HepG2 (cell line): Measurements from ENCODE around the gene ZNF324B. TPM values are rescaled to one million over a fixed set of nuclear protein-coding genes. Genes with fewer than 3 reads are reported as not detected.

ENCODE experiments used
- BCLAF1 ChIP-seq: fragments of 450-650 bp; IDR thresholded peaks from 2 replicates; pipeline ENCODE4 v1.6.1; 2017; ENCODE audit warnings: mild to moderate bottlenecking
- CC2D1A ChIP-seq: sonication (generic); formaldehyde crosslinking; IDR thresholded peaks from 2 replicates; pipeline ENCODE4 v1.8.1; 2023; ENCODE audit warnings: mild to moderate bottlenecking, missing genetic modification reagents
- FOXO4 ChIP-seq: sonication (generic); formaldehyde crosslinking; conservative IDR thresholded peaks from 2 replicates; pipeline ENCODE4 v1.8.1; 2023; ENCODE audit warnings: missing genetic modification reagents
- GATAD1 ChIP-seq: IDR thresholded peaks from 2 replicates; pipeline ENCODE4 v1.6.1; 2016; ENCODE audit warnings: missing genetic modification reagents, missing compliant biosample characterization
- HNRNPUL1 ChIP-seq: fragments of 200-400 bp; formaldehyde crosslinking; IDR thresholded peaks from 2 replicates; pipeline ENCODE4 v1.6.1; 2017; ENCODE audit warnings: low read depth, mild to moderate bottlenecking, low read length, moderate library complexity
- JARID2 ChIP-seq: sonication (generic); formaldehyde crosslinking; IDR thresholded peaks from 2 replicates; pipeline ENCODE4 v1.8.1; 2023; ENCODE audit warnings: missing genetic modification reagents, inconsistent platforms; ENCODE audit not compliant: insufficient replicate concordance
- KMT2A ChIP-seq: sonication (generic); formaldehyde crosslinking; IDR thresholded peaks from 2 replicates; pipeline ENCODE4 v1.4.0; 2020; ENCODE audit warnings: missing genetic modification reagents
- MEIS2 ChIP-seq: sonication (generic); formaldehyde crosslinking; IDR thresholded peaks from 2 replicates; pipeline ENCODE4 v1.9.0; 2021; ENCODE audit warnings: mild to moderate bottlenecking, missing genetic modification reagents
- MTF2 ChIP-seq: sonication (generic); formaldehyde crosslinking; IDR thresholded peaks from 2 replicates; pipeline ENCODE4 v1.5.0; 2020; ENCODE audit warnings: missing genetic modification reagents, borderline replicate concordance
- NFIC ChIP-seq: IDR thresholded peaks from 2 replicates; pipeline ENCODE4 v1.6.1; 2012; ENCODE audit warnings: mild to moderate bottlenecking, low read length, inconsistent platforms
- RELA ChIP-seq: sonication (generic); formaldehyde crosslinking; IDR thresholded peaks from 2 replicates; pipeline ENCODE4 v1.4.0; 2020; ENCODE audit warnings: missing genetic modification reagents
- RFXAP ChIP-seq: sonication (generic); formaldehyde crosslinking; IDR thresholded peaks from 2 replicates; pipeline ENCODE4 v1.4.0; 2020; ENCODE audit warnings: missing genetic modification reagents, borderline replicate concordance
- ZKSCAN8 ChIP-seq: IDR thresholded peaks from 2 replicates; pipeline ENCODE4 v1.6.1; 2016; ENCODE audit warnings: borderline replicate concordance, missing genetic modification reagents, missing compliant biosample characterization
- ZNF30 ChIP-seq: sonication (generic); formaldehyde crosslinking; IDR thresholded peaks from 2 replicates; pipeline ENCODE4 v1.5.0; 2020; ENCODE audit warnings: mild to moderate bottlenecking, missing genetic modification reagents
- ZNF7 ChIP-seq: IDR thresholded peaks from 2 replicates; pipeline ENCODE4 v1.6.1; 2016; ENCODE audit warnings: missing biosample characterization, missing genetic modification reagents
- polyA plus RNA-seq, 8 experiments: library from polyadenylated mRNA; depleted of rRNA in 3 of 8; stranded (reverse) in 7 of 8; unstranded in 1 of 8; fragments of >200 nt; fragmentation: Illumina TruSeq in 4 of 8; extraction: Trizol in 4 of 8; gene quantifications; 2 replicates each; pipeline versions ENCODE4 v1.2.1 to v1.2.3, GENCODE V29; 2011 to 2016; ENCODE audit warnings: low read depth in 4 of 8, missing spikeins in 1 of 8, mixed read lengths in 1 of 8; ENCODE audit not compliant: insufficient read depth in 1 of 8
- total RNA-seq, 5 experiments: library from RNA; depleted of rRNA; stranded (reverse); fragments of >200 nt; fragmentation: Illumina TruSeq; extraction: Trizol; gene quantifications; 2 replicates each; pipeline ENCODE4 v1.2.3, GENCODE V29; 2016; ENCODE audit warnings: low read depth in 1 of 5
- TF ChIP-seq, protein P1 (sequence below): sonication (generic); formaldehyde crosslinking; IDR thresholded peaks from 2 replicates; pipeline ENCODE4 v1.4.0; 2020; ENCODE audit warnings: missing genetic modification reagents, mild to moderate bottlenecking, borderline replicate concordance
- TF ChIP-seq, protein P2 (sequence below): sonication (generic); formaldehyde crosslinking; IDR thresholded peaks from 2 replicates; pipeline ENCODE4 v1.5.0; 2020; ENCODE audit warnings: mild to moderate bottlenecking, missing genetic modification reagents, borderline replicate concordance
- TF ChIP-seq, protein P3 (sequence below): sonication (generic); formaldehyde crosslinking; IDR thresholded peaks from 2 replicates; pipeline ENCODE4 v1.5.0; 2020; ENCODE audit warnings: missing genetic modification reagents
- TF ChIP-seq, protein P4 (sequence below): sonication (generic); formaldehyde crosslinking; IDR thresholded peaks from 2 replicates; pipeline ENCODE4 v1.5.1; 2020; ENCODE audit warnings: mild to moderate bottlenecking, moderate library complexity, missing genetic modification reagents

The ZNF324B gene
- total and polyA plus RNA-seq, 2 of the 13 experiments (the other 11 are each of a cell fraction or from before 2014, with no cell fraction given): 0.53 to 3.0 TPM

- TF ChIP-seq, protein P1, sequence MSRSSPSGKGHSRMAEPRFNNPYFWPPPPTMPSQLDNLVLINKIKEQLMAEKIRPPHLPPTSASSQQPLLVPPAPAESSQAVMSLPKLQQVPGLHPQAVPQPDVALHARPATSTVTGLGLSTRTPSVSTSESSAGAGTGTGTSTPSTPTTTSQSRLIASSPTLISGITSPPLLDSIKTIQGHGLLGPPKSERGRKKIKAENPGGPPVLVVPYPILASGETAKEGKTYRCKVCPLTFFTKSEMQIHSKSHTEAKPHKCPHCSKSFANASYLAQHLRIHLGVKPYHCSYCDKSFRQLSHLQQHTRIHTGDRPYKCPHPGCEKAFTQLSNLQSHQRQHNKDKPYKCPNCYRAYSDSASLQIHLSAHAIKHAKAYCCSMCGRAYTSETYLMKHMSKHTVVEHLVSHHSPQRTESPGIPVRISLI (CRISPR knock-in tag): peak; percentile 21; the same call in 1 of the 2 replicates
- TF ChIP-seq, protein P2, sequence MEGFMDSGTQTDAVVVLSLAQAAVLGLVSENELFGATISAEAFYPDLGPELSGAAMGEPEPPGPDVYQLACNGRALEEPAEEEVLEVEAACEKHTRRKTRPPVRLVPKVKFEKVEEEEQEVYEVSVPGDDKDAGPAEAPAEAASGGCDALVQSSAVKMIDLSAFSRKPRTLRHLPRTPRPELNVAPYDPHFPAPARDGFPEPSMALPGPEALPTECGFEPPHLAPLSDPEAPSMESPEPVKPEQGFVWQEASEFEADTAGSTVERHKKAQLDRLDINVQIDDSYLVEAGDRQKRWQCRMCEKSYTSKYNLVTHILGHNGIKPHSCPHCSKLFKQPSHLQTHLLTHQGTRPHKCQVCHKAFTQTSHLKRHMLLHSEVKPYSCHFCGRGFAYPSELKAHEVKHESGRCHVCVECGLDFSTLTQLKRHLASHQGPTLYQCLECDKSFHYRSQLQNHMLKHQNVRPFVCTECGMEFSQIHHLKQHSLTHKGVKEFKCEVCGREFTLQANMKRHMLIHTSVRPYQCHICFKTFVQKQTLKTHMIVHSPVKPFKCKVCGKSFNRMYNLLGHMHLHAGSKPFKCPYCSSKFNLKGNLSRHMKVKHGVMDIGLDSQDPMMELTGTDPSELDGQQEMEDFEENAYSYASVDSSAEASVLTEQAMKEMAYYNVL (CRISPR knock-in tag): no peak
- TF ChIP-seq RFXAP (0 out of 2 replicates have a peak, but pooled peaks have one; percentile 24), RELA (no peak), KMT2A (CRISPR knock-in tag) (peak; percentile 45; the same call in 1 of the 2 replicates), ZKSCAN8 (CRISPR knock-in tag) (no peak), GATAD1 (CRISPR knock-in tag) (peak; percentile 77), FOXO4 (CRISPR knock-in tag) (no peak), NFIC (no peak), ZNF30 (CRISPR knock-in tag) (no peak), MTF2 (CRISPR knock-in tag) (no peak; the same call in 1 of the 2 replicates), CC2D1A (CRISPR knock-in tag) (no peak), ZNF7 (CRISPR knock-in tag) (no peak), MEIS2 (no peak), HNRNPUL1 (no peak), JARID2 (CRISPR knock-in tag) (no peak), BCLAF1 (no peak)
- TF ChIP-seq, protein P3, sequence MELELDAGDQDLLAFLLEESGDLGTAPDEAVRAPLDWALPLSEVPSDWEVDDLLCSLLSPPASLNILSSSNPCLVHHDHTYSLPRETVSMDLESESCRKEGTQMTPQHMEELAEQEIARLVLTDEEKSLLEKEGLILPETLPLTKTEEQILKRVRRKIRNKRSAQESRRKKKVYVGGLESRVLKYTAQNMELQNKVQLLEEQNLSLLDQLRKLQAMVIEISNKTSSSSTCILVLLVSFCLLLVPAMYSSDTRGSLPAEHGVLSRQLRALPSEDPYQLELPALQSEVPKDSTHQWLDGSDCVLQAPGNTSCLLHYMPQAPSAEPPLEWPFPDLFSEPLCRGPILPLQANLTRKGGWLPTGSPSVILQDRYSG: no peak
- TF ChIP-seq, protein P4, sequence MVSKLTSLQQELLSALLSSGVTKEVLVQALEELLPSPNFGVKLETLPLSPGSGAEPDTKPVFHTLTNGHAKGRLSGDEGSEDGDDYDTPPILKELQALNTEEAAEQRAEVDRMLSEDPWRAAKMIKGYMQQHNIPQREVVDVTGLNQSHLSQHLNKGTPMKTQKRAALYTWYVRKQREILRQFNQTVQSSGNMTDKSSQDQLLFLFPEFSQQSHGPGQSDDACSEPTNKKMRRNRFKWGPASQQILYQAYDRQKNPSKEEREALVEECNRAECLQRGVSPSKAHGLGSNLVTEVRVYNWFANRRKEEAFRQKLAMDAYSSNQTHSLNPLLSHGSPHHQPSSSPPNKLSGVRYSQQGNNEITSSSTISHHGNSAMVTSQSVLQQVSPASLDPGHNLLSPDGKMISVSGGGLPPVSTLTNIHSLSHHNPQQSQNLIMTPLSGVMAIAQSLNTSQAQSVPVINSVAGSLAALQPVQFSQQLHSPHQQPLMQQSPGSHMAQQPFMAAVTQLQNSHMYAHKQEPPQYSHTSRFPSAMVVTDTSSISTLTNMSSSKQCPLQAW (CRISPR knock-in tag): peak; percentile 87
Observed at GRCh38 chr19:58451358-58452101, at the start of gene ZNF324B (continued).
